Stomach (tissue), 9 donors: Measurements from ENCODE around the gene GPR15LG. TPM values are rescaled to one million over a fixed set of nuclear protein-coding genes. Genes with fewer than 3 reads are reported as not detected.

Experiments used
- DNase-seq, 2 donors: peaks; one replicate each; pipeline versions ENCODE4 v3.0.0 to v3.0.0-alpha.2; 2013 to 2019
- H3K27ac ChIP-seq, 5 donors: fragments of 200-600 bp in 4 of 5; sonication (generic) in 4 of 5; one replicate each; pipeline ENCODE4 v1.5.1; 2013 to 2019; ENCODE audit warnings: mild to moderate bottlenecking in 1 of 5, moderate library complexity in 1 of 5
- H3K27me3 ChIP-seq, 3 donors: fragments of 200-600 bp; sonication (generic); one replicate each; pipeline ENCODE4 v1.5.1; 2017 to 2019; ENCODE audit warnings: mixed run types in 1 of 3
- H3K36me3 ChIP-seq, 4 donors: fragments of 200-600 bp; sonication (generic); 1 replicate in 3 of 4; 2 replicates in 1 of 4; pipeline ENCODE4 v1.5.1; 2016 to 2019
- H3K4me1 ChIP-seq, 4 donors: fragments of 200-600 bp; sonication (generic); one replicate each; pipeline ENCODE4 v1.5.1; 2016 to 2019
- H3K4me3 ChIP-seq, 4 donors: fragments of 200-600 bp; sonication (generic) in 3 of 4; one replicate each; pipeline ENCODE4 v1.5.1; 2016 to 2019; ENCODE audit warnings: mild to moderate bottlenecking in 1 of 4
- H3K9me3 ChIP-seq, 4 donors: fragments of 200-600 bp; sonication (generic); one replicate each; pipeline ENCODE4 v1.5.1; 2016 to 2019
- EP300 ChIP-seq: sonication (generic); formaldehyde crosslinking; IDR thresholded peaks from one replicate; pipeline ENCODE4 v1.6.1; 2017; ENCODE audit warnings: antibody characterized with exemption
- POLR2A ChIP-seq, 4 donors: fragments of 450-650 bp; IDR thresholded peaks; one replicate each; pipeline ENCODE4 v1.6.1; 2016; ENCODE audit warnings: antibody characterized with exemption in 4 of 4, control low read depth in 2 of 4, mild to moderate bottlenecking in 1 of 4, moderate library complexity in 1 of 4
- POLR2AphosphoS5 ChIP-seq, 3 donors: sonication (generic); formaldehyde crosslinking; IDR thresholded peaks; one replicate each; pipeline ENCODE4 v1.6.1; 2016; ENCODE audit warnings: antibody characterized with exemption in 3 of 3
- WGBS, 5 donors: extraction: QIAGEN DNeasy Blood & Tissue Kit in 3 of 5; methylation state at CpG; one replicate each; pipeline versions ENCODE4 v1.1.5 to v1.1.7; 2013 to 2018; 5-methylcytosine and 5-hydroxymethylcytosine counted together
- intact Hi-C: fragments of 100-400 bp; cut with DNase I; formaldehyde crosslinking; loops from one replicate; pipeline ENCODE4 v1.15.1; 2023; ENCODE audit warnings: low total_unique reads
- polyA plus RNA-seq, 3 donors: library from polyadenylated mRNA; stranded (reverse); fragments of 200-250 nt; gene quantifications; one replicate each; pipeline ENCODE4 v1.2.3, GENCODE V29; 2013
- total RNA-seq, 5 donors: library from RNA; depleted of rRNA; stranded (reverse); fragments of >200 nt; gene quantifications; one replicate each; pipeline versions ENCODE4 v1.1.0 to v1.2.3, GENCODE V29; 2014 to 2016
- TF ChIP-seq, protein P1 (sequence below), 7 experiments: fragments of 450-650 bp in 4 of 7; fragments of 200-600 bp in 3 of 7; sonication (generic) in 3 of 7; IDR thresholded peaks; one replicate each; pipeline ENCODE4 v1.5.1; 2016 to 2019; ENCODE audit warnings: antibody characterized with exemption in 7 of 7, control low read depth in 2 of 7, mild to moderate bottlenecking in 1 of 7
- donor health status: healthy with polysubstance abuse.
- donor health status: Bipolar disorder and iron deficiency.
- donor health status: healthy.

The GPR15LG gene
- total and polyA plus RNA-seq, 8 donors: 0.92 to 82.4 (median 7.5) TPM; not detected in 5

GRCh38 chr10:84159076-84159685 is 14.4 kb upstream of the GPR15LG start:
- DNase-seq: no peak
- WGBS, 5 donors: 28 to 36% (median 34%) methylated on average over 9 of the region's 9 CpGs
- peaks cover 0 to 31% (median 0%) of the 10 kb centered on the region in 3 donors for H3K27me3 ChIP-seq
- intact Hi-C loops: no loop called here
- no peak overlapping the region for H3K4me3 ChIP-seq
- TF ChIP-seq EP300 (no peak), POLR2A (IDR thresholded peaks at IDR 0.05) (no peak)
- H3K4me1 ChIP-seq: no peaks in the 10 kb centered on the region
- H3K27ac ChIP-seq: no peak overlapping the region
- H3K9me3 ChIP-seq: no peaks in the 10 kb centered on the region
- H3K36me3 ChIP-seq: peaks cover 5 to 15% (median 14%) of the 10 kb centered on the region in 4 donors

- H3K9me3 ChIP-seq: no peaks in the 10 kb centered on the region
- 38 to 51% (median 42%) methylated on average over 6 of the region's 6 CpGs for WGBS, 5 donors
- peaks cover 0 to 43% (median 0%) of the 10 kb centered on the region in 3 donors for H3K27me3 ChIP-seq
- DNase-seq: no peak
- no peaks in the 10 kb centered on the region for H3K36me3 ChIP-seq
- no peak overlapping the region for H3K4me3 ChIP-seq
- H3K27ac ChIP-seq: no peak overlapping the region
- intact Hi-C loops: no loop called here
- no peaks in the 10 kb centered on the region for H3K4me1 ChIP-seq
- no peak for TF ChIP-seq EP300
- TF ChIP-seq POLR2A (IDR thresholded peaks at IDR 0.05): no peak
- TF ChIP-seq, protein P1, sequence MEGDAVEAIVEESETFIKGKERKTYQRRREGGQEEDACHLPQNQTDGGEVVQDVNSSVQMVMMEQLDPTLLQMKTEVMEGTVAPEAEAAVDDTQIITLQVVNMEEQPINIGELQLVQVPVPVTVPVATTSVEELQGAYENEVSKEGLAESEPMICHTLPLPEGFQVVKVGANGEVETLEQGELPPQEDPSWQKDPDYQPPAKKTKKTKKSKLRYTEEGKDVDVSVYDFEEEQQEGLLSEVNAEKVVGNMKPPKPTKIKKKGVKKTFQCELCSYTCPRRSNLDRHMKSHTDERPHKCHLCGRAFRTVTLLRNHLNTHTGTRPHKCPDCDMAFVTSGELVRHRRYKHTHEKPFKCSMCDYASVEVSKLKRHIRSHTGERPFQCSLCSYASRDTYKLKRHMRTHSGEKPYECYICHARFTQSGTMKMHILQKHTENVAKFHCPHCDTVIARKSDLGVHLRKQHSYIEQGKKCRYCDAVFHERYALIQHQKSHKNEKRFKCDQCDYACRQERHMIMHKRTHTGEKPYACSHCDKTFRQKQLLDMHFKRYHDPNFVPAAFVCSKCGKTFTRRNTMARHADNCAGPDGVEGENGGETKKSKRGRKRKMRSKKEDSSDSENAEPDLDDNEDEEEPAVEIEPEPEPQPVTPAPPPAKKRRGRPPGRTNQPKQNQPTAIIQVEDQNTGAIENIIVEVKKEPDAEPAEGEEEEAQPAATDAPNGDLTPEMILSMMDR (IDR thresholded peaks at IDR 0.05): no peak
- no peak for TF ChIP-seq POLR2AphosphoS5 (IDR thresholded peaks at IDR 0.05)
Measured at GRCh38 chr10:84160663-84161362, 12.8 kb upstream of the GPR15LG start.

DNA sequence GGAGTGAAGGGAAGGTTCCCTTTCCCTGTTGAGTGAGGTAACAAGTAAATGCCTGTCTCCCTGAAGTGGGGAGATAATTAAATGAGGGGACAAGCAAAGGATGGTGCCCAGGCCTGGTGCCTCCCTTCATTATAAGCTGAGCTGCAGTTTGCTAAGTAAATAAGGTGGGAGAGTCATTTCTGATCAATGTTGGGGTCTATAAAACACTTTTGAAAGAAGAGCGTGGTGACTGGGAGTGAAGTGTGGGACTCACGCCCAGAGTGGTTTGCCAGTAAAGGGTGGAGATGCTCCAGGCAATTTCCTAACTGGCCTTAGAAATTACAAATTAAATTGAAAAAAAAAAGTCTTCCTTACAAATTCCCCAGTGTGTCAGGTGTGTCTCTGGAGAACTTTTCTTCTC is 9.6 kb upstream of the GPR15LG start:
- H3K27me3 ChIP-seq: peaks cover 0 to 51% (median 6%) of the 10 kb centered on the region in 3 donors
- H3K9me3 ChIP-seq: peaks cover 0 to 17% (median 3%) of the 10 kb centered on the region in 4 donors
- intact Hi-C loops: no loop called here
- H3K4me1 ChIP-seq: no peaks in the 10 kb centered on the region
- no peak for DNase-seq
- no peak for TF ChIP-seq POLR2A (IDR thresholded peaks at IDR 0.05)
- TF ChIP-seq POLR2AphosphoS5 (IDR thresholded peaks at IDR 0.05): no peak
- no peak for TF ChIP-seq EP300
- TF ChIP-seq, protein P1 (IDR thresholded peaks at IDR 0.05): no peak
- 50 to 72% (median 59%) methylated on average over 2 of the region's 2 CpGs for WGBS, 5 donors
- H3K27ac ChIP-seq: no peak overlapping the region
- H3K36me3 ChIP-seq: no peaks in the 10 kb centered on the region
- no peak overlapping the region for H3K4me3 ChIP-seq

- H3K27ac ChIP-seq: no peak overlapping the region
- intact Hi-C loops: no loop called here
- peaks cover 0 to 51% (median 6%) of the 10 kb centered on the region in 3 donors for H3K27me3 ChIP-seq
- H3K9me3 ChIP-seq: peaks cover 0 to 17% (median 3%) of the 10 kb centered on the region in 4 donors
- 24 to 36% (median 35%) methylated on average over 2 of the region's 2 CpGs for WGBS, 5 donors
- TF ChIP-seq POLR2AphosphoS5 (IDR thresholded peaks at IDR 0.05) (no peak), EP300 (no peak), POLR2A (IDR thresholded peaks at IDR 0.05) (no peak)
- TF ChIP-seq, protein P1 (IDR thresholded peaks at IDR 0.05): no peak
- H3K36me3 ChIP-seq: no peaks in the 10 kb centered on the region
- H3K4me1 ChIP-seq: no peaks in the 10 kb centered on the region
- no peak for DNase-seq
- H3K4me3 ChIP-seq: no peak overlapping the region
Measured at GRCh38 chr10:84164442-84164841, 9.2 kb upstream of the GPR15LG start.
